ENCODE data around the gene FUZ.
A peak's percentile ranks its signal among the peaks of the same experiment; 100 is the strongest.
"Not testable (repeated sequence)": the region's sequence is repeated elsewhere in the genome, so short reads cannot be mapped to it uniquely, and the experiment has no call there.

The FUZ gene

DNA sequence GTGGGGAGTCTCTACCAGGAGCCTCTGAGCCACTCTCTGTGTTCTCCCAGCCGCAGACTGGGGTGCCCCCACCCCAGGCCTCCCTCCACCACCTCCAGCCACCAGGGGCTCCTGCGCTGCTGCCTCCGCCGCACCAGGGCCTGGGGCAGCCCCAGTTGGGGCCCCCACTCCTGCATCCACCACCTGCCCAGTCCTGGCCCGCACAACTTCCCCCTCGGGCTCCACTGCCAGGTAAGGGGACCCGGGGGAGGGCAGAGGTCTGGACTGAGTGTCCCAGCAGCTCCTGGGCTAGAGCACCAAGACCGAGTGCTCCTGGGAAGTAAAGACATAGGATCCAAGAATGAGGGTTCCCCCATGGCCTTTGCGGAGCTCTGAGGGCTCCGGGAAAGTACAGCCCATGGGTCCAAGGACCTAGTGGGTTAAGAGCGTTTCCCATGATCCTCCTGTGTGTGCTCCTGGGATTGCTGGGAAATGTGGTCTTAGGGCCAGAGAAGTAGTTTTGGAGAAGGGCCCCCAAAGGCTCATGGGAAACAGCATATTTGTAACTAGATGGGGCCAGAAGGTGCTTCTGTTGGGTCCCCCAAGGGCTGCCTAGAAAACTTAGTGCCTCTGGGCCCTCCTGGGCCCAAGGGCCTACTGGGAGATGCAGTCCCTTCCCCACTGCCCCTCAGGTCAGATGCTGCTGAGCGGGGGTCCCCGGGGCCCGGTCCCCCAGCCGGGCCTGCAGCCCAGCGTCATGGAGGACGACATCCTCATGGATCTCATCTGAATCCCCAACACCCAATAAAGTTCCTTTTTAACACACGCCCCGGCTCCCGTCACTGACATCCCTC is 23.3 kb upstream of the FUZ start:
- peak in 1 of 10 donors; percentile 46 for DNase-seq
- intact Hi-C loops (cut with DNase I) = no loop called here

DNA sequence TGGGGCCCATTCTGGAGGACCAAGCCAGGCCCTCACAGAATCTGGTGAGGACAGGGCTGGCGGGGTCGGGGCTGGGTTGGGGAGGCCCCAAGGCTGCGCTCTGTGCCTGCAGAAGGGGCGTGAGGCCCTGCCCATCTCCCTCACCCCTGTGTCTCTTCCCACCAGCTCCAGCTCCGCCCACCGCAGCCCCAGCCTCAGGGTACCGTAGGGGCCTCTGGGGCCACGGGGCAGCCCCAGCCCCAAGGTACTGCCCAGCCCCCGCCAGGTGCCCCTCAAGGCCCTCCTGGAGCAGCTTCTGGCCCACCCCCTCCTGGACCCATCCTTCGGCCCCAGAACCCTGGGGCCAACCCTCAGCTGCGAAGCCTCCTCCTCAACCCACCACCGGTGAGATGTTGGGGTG is 22.5 kb upstream of the FUZ start:
- intact Hi-C loops (cut with DNase I) = no loop called here
- no peak for DNase-seq

- peak in 1 of 10 donors; percentile 43 for DNase-seq
- intact Hi-C loops (cut with DNase I) = no loop called here
Measured at GRCh38 chr19:49833599-49833998, 20.5 kb upstream of the FUZ start.

- intact Hi-C loops (cut with DNase I) = no loop called here
Measured at GRCh38 chr19:49832556-49832955, 19.5 kb upstream of the FUZ start.

GRCh38 chr19:49831592-49831991 is 18.5 kb upstream of the FUZ start:
- DNase-seq = no peak
- intact Hi-C loops (cut with DNase I) = no loop called here

More at GRCh38 chr19:49832556-49832955, 19.5 kb upstream of the FUZ start:
- no peak for DNase-seq

- intact Hi-C loops (cut with DNase I) = no loop called here
- no peak for DNase-seq
Measured at GRCh38 chr19:49830766-49831165, 17.7 kb upstream of the FUZ start.

DNA sequence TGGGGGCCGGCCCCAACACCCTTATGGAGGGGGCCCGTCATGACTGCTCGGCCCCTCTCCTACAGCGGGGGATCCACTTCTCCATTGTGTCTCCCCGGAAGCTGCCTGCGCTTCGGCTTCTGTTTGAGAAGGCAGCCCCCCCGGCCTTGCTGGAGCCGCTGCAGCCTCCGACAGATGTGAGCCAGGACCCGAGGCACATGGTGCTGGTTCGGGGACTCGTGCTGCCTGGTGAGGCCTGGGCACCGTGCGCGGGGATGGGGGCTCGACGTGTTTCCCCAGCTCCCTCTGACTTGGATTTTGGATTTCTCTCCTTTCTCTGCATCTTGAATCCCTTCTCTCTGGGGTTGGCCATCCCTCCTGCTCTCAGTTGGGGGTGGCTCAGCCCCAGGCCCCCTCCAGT is 16.6 kb upstream of the FUZ start:
- no peak for DNase-seq
- intact Hi-C loops (cut with DNase I) = no loop called here

DNA sequence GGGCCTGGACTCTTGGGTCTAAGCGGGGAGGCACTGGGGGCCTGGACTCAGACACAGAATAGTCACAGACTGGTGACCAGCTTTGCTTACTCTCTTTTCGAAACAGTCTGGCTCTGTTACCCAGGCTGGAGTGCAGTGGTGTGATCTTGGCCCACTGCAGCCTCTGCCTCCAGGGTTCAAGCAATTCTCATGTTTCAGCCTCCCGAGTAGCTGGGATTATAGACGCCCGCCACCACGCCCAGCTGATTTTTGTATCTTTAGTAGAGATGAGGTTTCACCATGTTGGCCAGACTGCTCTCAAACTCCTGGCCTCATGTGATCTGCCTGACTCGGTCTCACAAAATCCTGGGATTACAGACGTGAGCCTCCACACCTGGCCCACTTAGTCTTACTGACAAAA is 16.1 kb upstream of the FUZ start:
- DNase-seq = no peak
- intact Hi-C loops (cut with DNase I) = no loop called here

GRCh38 chr19:49827034-49827433 is 13.9 kb upstream of the FUZ start:
- DNase-seq = no peak
- intact Hi-C loops (cut with DNase I) = no loop called here

DNA sequence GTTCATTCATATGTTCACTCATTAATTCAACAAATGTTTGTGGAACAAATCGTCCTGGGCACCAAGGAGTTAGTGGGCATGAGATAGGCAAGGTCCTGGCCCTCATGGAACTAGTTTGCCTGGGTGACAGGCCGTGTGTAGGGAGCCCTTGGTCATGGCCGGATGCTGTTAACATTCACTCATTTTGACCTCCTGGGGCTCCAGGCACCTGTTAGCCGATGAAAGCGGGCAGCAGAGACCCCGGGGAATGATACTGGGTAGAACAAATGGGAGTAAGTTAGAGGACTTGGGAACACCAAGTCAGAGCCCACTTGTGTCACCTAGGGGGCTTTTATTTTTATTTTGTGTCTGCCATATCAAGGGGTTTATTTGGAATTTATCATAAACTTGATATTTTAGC is 11.6 kb upstream of the FUZ start:
- no peak for DNase-seq
- intact Hi-C loops (cut with DNase I) = no loop called here

- intact Hi-C loops (cut with DNase I) = no loop called here
- DNase-seq = no peak
Measured at GRCh38 chr19:49823472-49823871, 10.4 kb upstream of the FUZ start.

- intact Hi-C loops (cut with DNase I) = no loop called here
- no peak for DNase-seq
Measured at GRCh38 chr19:49820125-49820524, 7.0 kb upstream of the FUZ start.

GRCh38 chr19:49819452-49820115 is 6.5 kb upstream of the FUZ start:
- not testable (repeated sequence) for DNase-seq

GRCh38 chr19:49818649-49819370 is 5.7 kb upstream of the FUZ start:
- intact Hi-C loops (cut with DNase I) = loop anchor here (5.0 kb wide), 1 partner anchor 33 kb away; the partner anchor contains the start of gene PTOV1
- DNase-seq = no peak

More at GRCh38 chr19:49819452-49820115, 6.5 kb upstream of the FUZ start:
- intact Hi-C loops (cut with DNase I) = loop anchor here (5.0 kb wide), 1 partner anchor 33 kb away; the partner anchor contains the start of gene PTOV1

- DNase-seq = peak; percentile 73 to 97 (median 82)
- intact Hi-C loops (cut with DNase I) = loop anchor here (5.0 kb wide), 1 partner anchor 34 kb away; the partner anchor contains the start of gene PTOV1
Measured at GRCh38 chr19:49817964-49818648, 5.0 kb upstream of the FUZ start, which contains the start of gene MED25. TSS of gene MED25 (plus strand) at chr19:49818289. CDS start at chr19:49818342, 53 bp downstream.

- no peak for DNase-seq
- intact Hi-C loops (cut with DNase I) = loop anchor here (5.0 kb wide), 1 partner anchor 36 kb away; the partner anchor contains the start of gene PTOV1
Measured at GRCh38 chr19:49816590-49816989, 3.5 kb upstream of the FUZ start.

DNA sequence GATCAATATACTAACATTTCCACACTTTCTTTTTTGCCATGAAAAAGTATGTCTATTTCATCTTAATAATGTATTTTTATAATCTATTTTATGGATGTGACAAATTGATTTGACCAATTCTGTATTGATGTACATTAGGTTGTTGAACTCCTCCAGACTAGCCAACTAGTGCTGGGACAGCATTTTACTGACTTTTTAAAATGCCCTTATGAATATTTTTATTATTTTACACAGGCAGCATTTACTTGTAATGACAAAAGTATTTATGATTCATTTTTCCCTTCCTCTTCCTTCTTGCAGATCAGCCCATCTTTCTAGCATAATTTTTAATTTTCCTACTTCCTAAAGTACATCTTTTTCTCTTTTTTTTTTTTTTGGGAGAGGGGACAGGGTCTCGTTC is 918 bp upstream of the FUZ start:
- DNase-seq = no peak
- intact Hi-C loops (cut with DNase I) = no loop called here

GRCh38 chr19:49812452-49812996 is 568 bp downstream of the FUZ start:
- intact Hi-C loops (cut with DNase I) = no loop called here

DNA sequence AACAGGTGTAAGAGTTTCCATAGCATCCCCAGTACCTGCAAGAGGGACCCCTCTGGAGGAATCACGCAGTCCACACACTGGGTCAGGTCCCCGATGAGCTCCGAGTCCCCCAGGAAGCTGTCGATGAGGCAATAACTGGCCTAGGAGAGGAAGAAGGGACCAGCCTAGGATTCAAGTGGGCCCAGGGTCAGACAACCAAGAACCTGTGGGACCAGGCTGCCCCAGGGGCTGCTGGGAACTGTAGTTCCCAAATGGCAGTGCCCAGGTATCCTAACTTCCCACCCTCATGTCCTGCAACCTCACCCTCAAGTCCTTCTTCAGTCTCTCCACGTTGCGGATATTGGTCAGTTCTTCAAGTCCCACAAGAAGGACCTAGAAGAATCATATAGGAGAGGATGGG is 1.8 kb downstream of the FUZ start:
- DNase-seq = no peak
- intact Hi-C loops (cut with DNase I) = no loop called here

More at GRCh38 chr19:49812452-49812996, 568 bp downstream of the FUZ start:
- DNase-seq = no peak

DNA sequence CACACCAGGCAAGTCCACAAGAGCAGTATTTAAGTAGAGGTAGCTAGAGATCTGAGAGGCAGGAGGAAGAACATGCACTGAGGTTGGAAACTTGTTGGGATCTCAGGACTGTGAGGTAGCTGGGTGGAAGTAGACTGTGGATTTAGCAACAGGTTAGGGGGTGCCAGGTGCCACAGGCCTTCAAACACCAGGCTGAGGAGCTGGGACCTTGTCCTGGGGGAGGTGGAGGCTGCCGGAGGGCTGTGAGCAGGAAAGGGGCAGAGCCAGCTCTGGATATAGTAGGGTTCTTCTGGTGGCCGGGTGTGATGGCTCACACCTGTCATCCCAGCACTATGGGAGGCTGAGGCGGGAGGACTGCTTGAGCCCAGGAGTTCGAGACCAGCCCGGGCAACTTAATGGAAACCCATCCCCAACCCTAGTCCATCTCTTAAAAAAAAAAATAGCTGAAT is 3.1 kb downstream of the FUZ start:
- intact Hi-C loops (cut with DNase I) = loop anchor here (10.0 kb wide), 1 partner anchor 115 kb away; the partner anchor contains the start of gene CPT1C
- DNase-seq = no peak
